Rectal smooth muscle tissue (tissue), 1 donor: ENCODE results near the gene FGD6.
A peak's percentile ranks its signal among the peaks of the same experiment; 100 is the strongest.

Experiments
- H3K27ac ChIP-seq: one replicate; pipeline ENCODE4 v1.7.0; 2013; ENCODE audit warnings: low read depth, low read length, inconsistent platforms
- H3K27me3 ChIP-seq: one replicate; pipeline ENCODE4 v1.7.0; 2013; ENCODE audit warnings: low read length; ENCODE audit not compliant: control insufficient read depth, insufficient read depth
- H3K36me3 ChIP-seq: one replicate; pipeline ENCODE4 v1.7.0; 2013; ENCODE audit warnings: low read length; ENCODE audit not compliant: control insufficient read depth, insufficient read depth
- H3K4me1 ChIP-seq: one replicate; pipeline ENCODE4 v1.7.0; 2013; ENCODE audit warnings: low read length; ENCODE audit not compliant: control insufficient read depth, insufficient read depth
- H3K4me3 ChIP-seq: one replicate; pipeline ENCODE4 v1.7.0; 2013; ENCODE audit warnings: low read length
- H3K9ac ChIP-seq: one replicate; pipeline ENCODE4 v1.7.0; 2013; ENCODE audit warnings: low read length

FGD6 gene

DNA sequence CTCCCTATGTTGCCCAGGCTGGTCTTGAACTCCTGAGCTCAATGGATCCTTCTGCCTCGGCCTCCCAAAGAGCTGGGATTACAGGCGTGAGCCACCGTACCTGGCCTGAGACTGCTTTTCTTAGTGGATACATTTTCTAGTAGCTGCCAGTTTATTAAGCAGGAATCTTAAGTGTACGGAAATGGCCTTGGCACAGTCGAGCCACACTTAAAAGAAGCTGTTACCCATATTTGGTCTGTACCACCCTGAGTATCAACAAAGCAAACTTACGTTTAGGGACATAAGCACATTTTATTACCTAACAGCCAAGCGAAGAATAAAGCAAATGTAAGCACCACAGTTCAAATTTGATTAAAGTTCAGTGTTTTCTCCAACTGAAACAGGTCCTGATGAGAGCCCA lies 93.2 kb downstream of the FGD6 start:
- no peak overlapping the region for H3K4me3 ChIP-seq
- H3K9ac ChIP-seq = no peak overlapping the region
- no peaks in the 10 kb centered on the region for H3K36me3 ChIP-seq
- H3K27me3 ChIP-seq = no peaks in the 10 kb centered on the region
- peaks cover 3% of the 10 kb centered on the region for H3K4me1 ChIP-seq
- H3K27ac ChIP-seq = peak overlapping the region; percentile 45

DNA sequence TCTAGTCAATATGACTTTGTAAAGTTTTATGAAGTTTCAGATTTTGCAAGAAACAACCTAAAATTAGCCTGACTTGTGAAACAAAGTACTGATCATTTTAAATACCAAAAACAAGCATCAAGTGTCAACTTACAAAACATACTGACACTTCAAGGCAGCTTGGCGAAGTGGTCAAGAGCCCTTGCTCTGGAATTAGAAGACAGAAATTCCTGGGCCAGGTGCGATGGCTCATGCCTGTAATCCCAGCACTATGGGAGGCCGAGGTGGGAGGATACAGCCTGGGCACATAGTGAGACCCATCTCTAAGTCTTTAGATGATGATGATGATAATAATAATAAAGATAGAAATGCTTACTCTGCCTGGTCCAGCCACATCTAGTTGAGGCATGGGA lies 98.5 kb downstream of the FGD6 start:
- Histone ChIP-seq H3K4me3 (no peak overlapping the region), H3K27me3 (no peaks in the 10 kb centered on the region), H3K4me1 (peaks cover 10% of the 10 kb centered on the region), H3K9ac (no peak overlapping the region), H3K36me3 (no peaks in the 10 kb centered on the region), H3K27ac (no peak overlapping the region)

DNA sequence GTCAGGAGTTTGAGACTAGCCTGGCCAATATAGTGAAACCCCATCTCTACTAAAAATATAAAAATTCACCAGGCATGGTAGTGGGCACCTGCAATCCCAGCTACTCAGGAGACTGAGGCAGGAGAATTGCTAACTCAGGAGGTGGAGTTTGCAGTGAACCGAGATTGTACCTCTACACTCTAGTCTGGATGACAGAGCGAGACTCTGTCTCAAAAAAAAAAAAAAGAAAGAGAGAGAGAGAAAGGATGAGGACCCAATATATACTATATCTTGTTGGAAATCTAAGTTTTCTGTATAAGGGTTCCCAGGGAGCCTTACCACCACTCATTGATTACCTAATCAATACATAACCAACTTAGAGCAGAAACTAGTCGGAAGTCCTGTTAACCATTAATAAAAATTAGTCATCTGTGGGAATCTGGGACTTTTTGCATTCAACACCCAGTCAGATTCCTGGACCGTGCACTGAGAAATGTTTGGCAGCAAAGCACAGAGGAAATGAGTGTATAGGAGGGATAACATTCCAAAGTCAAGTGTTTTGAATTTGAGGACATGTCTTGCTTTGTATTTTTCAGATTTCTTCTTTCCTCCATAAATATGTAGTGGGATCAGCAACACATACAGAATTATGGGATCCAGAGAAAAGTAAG lies 99.0 kb downstream of the FGD6 start:
- Histone ChIP-seq H3K4me1 (peaks cover 10% of the 10 kb centered on the region), H3K9ac (no peak overlapping the region), H3K27me3 (no peaks in the 10 kb centered on the region), H3K27ac (no peak overlapping the region), H3K36me3 (no peaks in the 10 kb centered on the region), H3K4me3 (no peak overlapping the region)

DNA sequence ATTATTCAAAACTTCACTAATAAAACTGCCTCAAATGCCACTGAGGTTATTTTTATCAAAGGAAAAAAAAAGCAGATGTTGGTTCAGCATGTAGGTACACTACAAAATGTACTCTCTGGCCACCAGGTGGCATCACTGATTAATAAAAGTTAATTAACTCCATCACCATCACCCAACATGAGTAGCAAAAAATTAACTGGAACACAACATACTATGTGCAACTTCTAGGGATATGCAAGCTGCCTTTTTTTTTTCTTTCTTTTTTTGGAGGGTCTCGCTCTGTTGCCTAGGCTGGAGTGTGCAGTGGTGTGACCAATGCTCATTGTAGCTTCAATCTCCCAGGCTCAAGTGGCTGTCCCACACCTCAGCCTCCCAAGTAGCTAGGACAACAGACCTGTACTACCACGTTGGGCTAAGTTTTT lies 100.1 kb downstream of the FGD6 start:
- H3K4me1 ChIP-seq = peaks cover 10% of the 10 kb centered on the region
- H3K27ac ChIP-seq = peak overlapping the region; percentile 68
- no peak overlapping the region for H3K4me3 ChIP-seq
- H3K9ac ChIP-seq = no peak overlapping the region
- H3K27me3 ChIP-seq = no peaks in the 10 kb centered on the region
- no peaks in the 10 kb centered on the region for H3K36me3 ChIP-seq

DNA sequence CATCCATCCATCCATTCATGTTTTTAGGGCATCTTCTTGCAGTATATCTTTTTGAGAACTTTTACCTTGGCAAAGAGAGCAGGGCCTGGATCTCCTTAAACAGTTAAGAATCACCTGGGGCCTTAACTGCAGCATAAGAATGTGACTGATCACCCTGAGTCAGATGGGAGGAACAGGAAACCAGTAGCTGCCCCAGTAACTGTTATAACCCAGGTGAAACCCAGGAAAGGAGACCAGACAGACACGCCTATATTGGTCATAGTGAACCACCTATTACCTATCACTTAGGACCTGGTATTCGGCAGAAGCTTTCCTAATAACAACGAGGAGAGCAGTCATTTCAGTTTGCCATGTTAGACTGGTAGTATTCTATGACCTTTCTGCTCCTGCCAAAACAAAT lies 100.5 kb downstream of the FGD6 start:
- Histone ChIP-seq H3K4me3 (no peak overlapping the region), H3K4me1 (peaks cover 10% of the 10 kb centered on the region), H3K9ac (no peak overlapping the region), H3K27me3 (no peaks in the 10 kb centered on the region), H3K27ac (peak overlapping the region; percentile 68), H3K36me3 (no peaks in the 10 kb centered on the region)

DNA sequence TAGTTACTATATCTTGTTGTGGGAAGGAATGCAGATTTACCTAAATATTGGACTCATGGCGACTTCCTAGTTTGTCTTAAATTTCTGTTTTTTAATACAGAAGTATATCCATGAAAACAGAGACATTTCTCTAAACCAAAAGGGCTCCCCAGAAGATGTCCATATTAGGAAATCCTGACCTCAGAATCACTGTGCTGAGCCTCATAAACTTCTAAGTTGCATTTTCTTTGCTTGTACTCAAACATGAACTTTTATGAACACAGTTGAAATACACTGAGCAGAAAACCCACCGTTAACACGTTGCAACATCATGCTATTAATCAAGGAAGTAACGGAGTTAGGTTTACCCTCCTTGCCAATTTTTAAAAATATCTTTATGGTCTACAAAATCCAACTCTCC lies 100.9 kb downstream of the FGD6 start:
- H3K27ac ChIP-seq = peak overlapping the region; percentile 68
- H3K9ac ChIP-seq = no peak overlapping the region
- no peaks in the 10 kb centered on the region for H3K27me3 ChIP-seq
- H3K4me3 ChIP-seq = no peak overlapping the region
- no peaks in the 10 kb centered on the region for H3K36me3 ChIP-seq
- H3K4me1 ChIP-seq = peaks cover 10% of the 10 kb centered on the region

DNA sequence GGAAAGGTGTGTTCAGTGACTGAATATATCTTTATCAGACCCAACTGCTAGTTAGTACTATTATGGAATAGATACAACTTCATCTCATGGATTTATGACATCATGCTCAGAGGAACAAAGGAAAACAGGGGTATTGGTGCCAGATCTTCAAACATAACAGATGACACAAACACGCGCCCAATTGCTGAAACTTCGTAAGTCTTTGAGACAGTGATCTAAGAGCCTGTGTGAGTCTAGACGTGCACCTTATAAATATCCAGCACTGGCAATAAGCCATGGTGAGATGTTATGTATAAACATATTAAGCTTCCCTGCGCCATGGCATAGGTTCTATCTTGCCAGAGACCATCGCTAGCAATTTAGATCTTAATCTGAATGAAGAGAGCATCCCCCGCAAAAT lies 101.6 kb downstream of the FGD6 start:
- Histone ChIP-seq H3K4me1 (peaks cover 10% of the 10 kb centered on the region), H3K36me3 (no peaks in the 10 kb centered on the region), H3K9ac (no peak overlapping the region), H3K27ac (peak overlapping the region; percentile 68), H3K27me3 (no peaks in the 10 kb centered on the region), H3K4me3 (no peak overlapping the region)

DNA sequence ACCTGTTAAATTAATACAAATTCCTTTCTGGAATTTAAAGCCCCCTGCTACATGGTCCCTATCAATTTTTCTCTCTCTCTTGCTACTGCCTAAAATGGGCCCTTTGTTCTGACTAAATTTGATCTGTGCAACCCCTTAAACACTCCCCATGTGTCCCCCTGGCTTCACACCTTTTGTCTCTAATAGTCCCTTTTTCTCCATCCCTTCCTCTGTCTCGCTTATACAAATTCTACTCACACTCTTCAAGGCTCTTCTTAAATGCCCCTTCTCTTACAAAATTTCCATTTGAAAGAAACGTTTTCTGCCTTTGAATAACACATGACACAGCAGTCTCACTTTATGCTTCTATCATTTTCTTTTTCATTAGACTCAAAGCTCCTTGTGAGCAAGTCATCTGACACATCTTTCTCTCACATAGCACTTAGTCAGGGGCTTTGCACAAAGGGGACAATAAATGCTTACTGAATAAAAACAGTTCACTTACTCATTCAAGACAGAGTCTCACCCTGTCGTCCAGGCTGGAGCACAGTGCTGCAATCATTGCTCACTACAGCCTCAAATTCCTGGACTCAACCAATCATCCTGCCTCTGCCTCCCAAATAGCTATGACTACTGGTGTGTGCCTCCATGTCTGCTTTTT lies 102.4 kb downstream of the FGD6 start:
- Histone ChIP-seq H3K36me3 (no peaks in the 10 kb centered on the region), H3K27me3 (no peaks in the 10 kb centered on the region), H3K4me3 (no peak overlapping the region), H3K4me1 (peaks cover 10% of the 10 kb centered on the region), H3K27ac (no peak overlapping the region), H3K9ac (no peak overlapping the region)

DNA sequence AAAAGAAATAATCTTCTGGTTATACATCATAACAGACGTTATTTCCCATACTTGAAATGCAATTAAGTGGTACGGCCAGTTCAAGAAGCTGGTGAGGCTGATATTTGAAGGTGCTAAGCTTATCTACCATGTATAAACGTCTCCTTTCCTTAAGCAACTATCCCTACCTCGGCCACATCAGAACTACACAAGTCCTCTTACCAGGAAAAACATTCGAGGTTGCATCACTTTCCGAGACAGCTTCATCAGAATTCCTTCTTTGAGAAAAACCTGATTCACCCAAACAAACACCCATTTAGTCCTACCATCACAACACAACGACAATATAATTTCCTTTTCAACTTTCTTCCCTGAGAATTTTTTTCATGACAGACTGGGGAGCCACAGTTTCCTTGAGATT lies 109.9 kb downstream of the FGD6 start:
- Histone ChIP-seq H3K27me3 (no peaks in the 10 kb centered on the region), H3K4me3 (no peak overlapping the region), H3K4me1 (no peaks in the 10 kb centered on the region), H3K27ac (no peak overlapping the region), H3K36me3 (no peaks in the 10 kb centered on the region), H3K9ac (no peak overlapping the region)

DNA sequence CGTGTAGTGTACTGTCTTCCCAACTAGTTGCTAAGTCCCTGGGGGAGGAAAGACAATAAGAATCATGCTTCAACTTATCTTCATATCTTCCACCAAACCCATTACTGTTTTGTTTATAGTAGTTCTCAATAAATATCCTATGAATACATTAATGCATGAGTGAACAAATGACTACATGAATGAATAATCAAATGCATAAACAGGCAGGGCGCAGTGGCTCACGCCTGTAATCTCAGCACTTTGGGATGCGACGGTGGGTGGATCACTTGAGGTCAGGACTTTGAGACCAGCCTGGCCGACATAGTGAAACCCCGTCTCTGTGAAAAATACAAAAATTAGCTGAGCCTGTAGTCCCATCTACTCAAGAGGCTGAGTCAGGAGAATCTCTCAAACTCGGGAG lies 111.7 kb downstream of the FGD6 start:
- H3K9ac ChIP-seq = no peak overlapping the region
- H3K4me3 ChIP-seq = no peak overlapping the region
- no peaks in the 10 kb centered on the region for H3K27me3 ChIP-seq
- H3K27ac ChIP-seq = no peak overlapping the region
- H3K36me3 ChIP-seq = no peaks in the 10 kb centered on the region
- no peaks in the 10 kb centered on the region for H3K4me1 ChIP-seq

DNA sequence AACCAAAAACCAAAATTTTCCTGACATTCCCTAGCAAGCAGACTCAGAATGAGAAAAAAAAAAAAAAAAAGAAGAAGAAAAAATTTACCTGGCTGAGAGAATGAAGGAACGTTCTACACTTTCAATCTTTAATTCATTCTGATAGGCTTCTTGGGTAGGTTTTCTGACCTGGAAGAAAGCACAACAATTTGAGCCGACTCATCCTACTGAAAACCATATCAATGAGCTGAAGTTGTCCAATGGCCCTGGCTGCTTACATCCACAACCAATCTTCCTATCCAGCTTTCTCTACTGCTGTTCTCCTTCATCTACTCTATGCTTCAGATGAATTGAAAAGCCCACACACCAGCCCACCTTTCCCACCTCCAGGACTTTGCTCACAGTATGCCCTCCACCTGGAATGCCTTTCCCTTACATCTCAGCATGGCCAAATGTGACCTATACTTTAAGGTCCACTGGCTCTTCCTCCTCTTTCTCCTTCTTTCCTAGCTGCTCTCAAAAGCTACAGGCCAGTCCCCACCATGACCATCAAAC lies 112.3 kb downstream of the FGD6 start:
- no peak overlapping the region for H3K9ac ChIP-seq
- no peak overlapping the region for H3K27ac ChIP-seq
- H3K27me3 ChIP-seq = no peaks in the 10 kb centered on the region
- H3K36me3 ChIP-seq = no peaks in the 10 kb centered on the region
- H3K4me1 ChIP-seq = no peaks in the 10 kb centered on the region
- H3K4me3 ChIP-seq = no peak overlapping the region

DNA sequence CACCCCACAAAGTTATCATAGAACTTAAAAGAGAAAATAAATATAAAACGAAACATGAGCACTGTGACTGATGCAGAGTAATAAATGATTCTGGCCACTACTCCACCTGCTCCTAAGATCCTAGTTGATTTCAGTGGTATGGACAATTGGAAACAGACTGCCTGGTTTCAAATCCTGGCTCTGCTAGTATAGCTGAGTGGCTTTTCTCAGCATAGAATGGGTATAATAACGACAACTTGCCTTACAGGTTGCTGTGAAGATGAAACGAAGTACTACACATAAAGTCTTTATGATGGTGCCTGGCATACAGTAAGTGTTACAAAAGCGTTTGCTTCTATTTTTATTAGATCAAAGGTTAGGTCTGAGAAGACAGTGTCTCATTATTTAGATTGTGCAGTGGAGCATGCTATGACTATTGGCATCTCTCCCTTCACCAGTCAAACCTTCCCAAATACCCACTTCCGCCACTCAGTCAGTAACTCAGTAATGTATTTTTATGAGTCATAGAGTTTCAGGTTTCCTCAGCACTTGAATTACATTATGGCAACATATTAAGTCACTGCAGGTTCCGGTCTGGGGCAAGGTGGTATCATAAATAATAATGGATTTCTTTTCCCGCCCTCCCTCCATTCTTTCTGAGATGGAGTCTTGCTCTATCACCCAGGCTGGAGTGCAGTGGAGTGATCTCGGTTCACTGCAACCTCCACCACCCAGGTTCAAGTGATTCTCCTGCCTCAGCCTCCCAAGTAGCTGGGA lies 114.2 kb downstream of the FGD6 start:
- Histone ChIP-seq H3K27me3 (no peaks in the 10 kb centered on the region), H3K36me3 (no peaks in the 10 kb centered on the region), H3K27ac (peak overlapping the region; percentile 14), H3K4me1 (no peaks in the 10 kb centered on the region), H3K9ac (no peak overlapping the region), H3K4me3 (no peak overlapping the region)
